OCI-LY1 (cell line): ENCODE results near the gene UQCRC2.

Source experiments
- H2AFZ ChIP-seq: fragments of 200-600 bp; sonication (generic), shearing (Covaris generic); 2 replicates; pipeline ENCODE4 v1.6.0; 2014; ENCODE audit warnings: antibody characterized with exemption, mild to moderate bottlenecking, low read length
- H3F3A ChIP-seq: fragments of 200-600 bp; sonication (generic), shearing (Covaris generic); 2 replicates; pipeline ENCODE4 v1.6.0; 2014; ENCODE audit warnings: mild to moderate bottlenecking, antibody characterized with exemption, low read length, moderate library complexity; ENCODE audit not compliant: insufficient read depth
- H3K27ac ChIP-seq: fragments of 200-600 bp; sonication (generic); 2 replicates; pipeline ENCODE4 v1.5.1; 2014; ENCODE audit warnings: low read length, mixed run types, mild to moderate bottlenecking, low read depth; ENCODE audit not compliant: poor library complexity, severe bottlenecking
- H3K27me3 ChIP-seq: fragments of 200-600 bp; sonication (generic); 2 replicates; pipeline ENCODE4 v1.6.0; 2014; ENCODE audit warnings: antibody characterized with exemption, mild to moderate bottlenecking, low read length, moderate library complexity; ENCODE audit not compliant: insufficient read depth
- H3K36me3 ChIP-seq: fragments of 200-600 bp; sonication (generic); 2 replicates; pipeline ENCODE4 v1.6.1; 2014; ENCODE audit warnings: mild to moderate bottlenecking, antibody characterized with exemption, low read length, moderate library complexity, mixed read lengths; ENCODE audit not compliant: insufficient read depth
- H3K4me1 ChIP-seq: fragments of 200-600 bp; sonication (generic); 2 replicates; pipeline ENCODE4 v1.5.1; 2014; ENCODE audit warnings: mild to moderate bottlenecking, low read length, moderate library complexity; ENCODE audit not compliant: insufficient read depth, severe bottlenecking
- H3K4me2 ChIP-seq: fragments of 200-600 bp; sonication (generic), shearing (Covaris generic); 2 replicates; pipeline ENCODE4 v1.6.1; 2014; ENCODE audit warnings: low read length
- H3K4me3 ChIP-seq: fragments of 200-600 bp; sonication (generic); 2 replicates; pipeline ENCODE4 v1.5.1; 2014; ENCODE audit warnings: low read length, low read depth, mild to moderate bottlenecking, mixed read lengths; ENCODE audit not compliant: poor library complexity, severe bottlenecking
- H3K79me2 ChIP-seq: fragments of 200-600 bp; shearing (Covaris generic); 2 replicates; pipeline ENCODE4 v1.6.1; 2016; ENCODE audit warnings: mixed run types, low read length, mixed read lengths; ENCODE audit not compliant: insufficient read depth
- H3K9ac ChIP-seq: fragments of 200-600 bp; sonication (generic), shearing (Covaris generic); 2 replicates; pipeline ENCODE4 v1.6.1; 2014; ENCODE audit warnings: mild to moderate bottlenecking, low read length, mixed read lengths
- H3K9me2 ChIP-seq: fragments of 200-600 bp; sonication (generic), shearing (Covaris generic); 2 replicates; pipeline ENCODE4 v1.6.1; 2014; ENCODE audit warnings: low read depth, mild to moderate bottlenecking, low read length, mixed read lengths
- H3K9me3 ChIP-seq: fragments of 200-600 bp; shearing (Covaris generic); 2 replicates; pipeline ENCODE4 v1.6.1; 2014; ENCODE audit warnings: low read length, mixed read lengths
- H4K20me1 ChIP-seq: fragments of 200-600 bp; sonication (generic), shearing (Covaris generic); 2 replicates; pipeline ENCODE4 v1.6.0; 2016; ENCODE audit warnings: mild to moderate bottlenecking, low read length; ENCODE audit not compliant: insufficient read depth
- EZH2 ChIP-seq: fragments of 200-600 bp; sonication (generic), shearing (Covaris generic); IDR thresholded peaks from 2 replicates; pipeline ENCODE4 v1.8.0; 2017; ENCODE audit warnings: borderline replicate concordance, mixed run types, mild to moderate bottlenecking, antibody characterized with exemption, low read length, moderate library complexity, mixed read lengths
- TF ChIP-seq, protein P1 (sequence below): fragments of 200-600 bp; sonication (generic), shearing (Covaris generic); IDR thresholded peaks from 2 replicates; pipeline ENCODE4 v1.5.1; 2017; ENCODE audit warnings: mild to moderate bottlenecking, antibody characterized with exemption, low read length, moderate library complexity, mixed read lengths

Gene UQCRC2

DNA sequence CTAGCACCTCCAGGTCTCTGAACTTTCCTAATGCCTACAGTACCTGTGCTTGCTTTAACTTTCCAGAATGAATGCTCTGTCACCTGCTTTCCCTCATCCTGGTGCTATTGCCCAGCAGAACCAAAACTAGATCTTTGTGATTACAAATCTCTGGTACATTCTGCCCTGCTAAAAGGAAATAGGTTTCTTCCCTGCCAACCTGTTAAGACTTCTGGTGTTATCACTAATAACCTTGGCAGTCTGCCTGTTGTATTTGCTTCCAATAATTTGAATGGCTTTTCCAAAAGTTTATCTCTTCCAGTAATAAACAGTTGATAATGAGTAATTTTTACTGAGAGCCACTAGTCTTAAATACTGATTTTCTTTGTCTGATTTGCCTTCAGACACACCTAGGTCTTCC lies 32.4 kb downstream of the UQCRC2 start:
- Histone ChIP-seq H4K20me1 (no peaks in the 10 kb centered on the region), H3K4me1 (no peaks in the 10 kb centered on the region), H3F3A (peaks cover 5% of the 10 kb centered on the region; the same call in 1 of the 2 replicates), H3K9me2 (no peaks in the 10 kb centered on the region), H3K27me3 (no peaks in the 10 kb centered on the region), H2AFZ (no peak overlapping the region), H3K9ac (no peak overlapping the region), H3K79me2 (no peaks in the 10 kb centered on the region), H3K4me3 (no peak overlapping the region), H3K36me3 (peaks cover 55% of the 10 kb centered on the region), H3K27ac (no peak overlapping the region), H3K9me3 (no peaks in the 10 kb centered on the region), H3K4me2 (no peak overlapping the region)
- TF ChIP-seq, protein P1, sequence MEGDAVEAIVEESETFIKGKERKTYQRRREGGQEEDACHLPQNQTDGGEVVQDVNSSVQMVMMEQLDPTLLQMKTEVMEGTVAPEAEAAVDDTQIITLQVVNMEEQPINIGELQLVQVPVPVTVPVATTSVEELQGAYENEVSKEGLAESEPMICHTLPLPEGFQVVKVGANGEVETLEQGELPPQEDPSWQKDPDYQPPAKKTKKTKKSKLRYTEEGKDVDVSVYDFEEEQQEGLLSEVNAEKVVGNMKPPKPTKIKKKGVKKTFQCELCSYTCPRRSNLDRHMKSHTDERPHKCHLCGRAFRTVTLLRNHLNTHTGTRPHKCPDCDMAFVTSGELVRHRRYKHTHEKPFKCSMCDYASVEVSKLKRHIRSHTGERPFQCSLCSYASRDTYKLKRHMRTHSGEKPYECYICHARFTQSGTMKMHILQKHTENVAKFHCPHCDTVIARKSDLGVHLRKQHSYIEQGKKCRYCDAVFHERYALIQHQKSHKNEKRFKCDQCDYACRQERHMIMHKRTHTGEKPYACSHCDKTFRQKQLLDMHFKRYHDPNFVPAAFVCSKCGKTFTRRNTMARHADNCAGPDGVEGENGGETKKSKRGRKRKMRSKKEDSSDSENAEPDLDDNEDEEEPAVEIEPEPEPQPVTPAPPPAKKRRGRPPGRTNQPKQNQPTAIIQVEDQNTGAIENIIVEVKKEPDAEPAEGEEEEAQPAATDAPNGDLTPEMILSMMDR = no peak
- no peak for TF ChIP-seq EZH2

DNA sequence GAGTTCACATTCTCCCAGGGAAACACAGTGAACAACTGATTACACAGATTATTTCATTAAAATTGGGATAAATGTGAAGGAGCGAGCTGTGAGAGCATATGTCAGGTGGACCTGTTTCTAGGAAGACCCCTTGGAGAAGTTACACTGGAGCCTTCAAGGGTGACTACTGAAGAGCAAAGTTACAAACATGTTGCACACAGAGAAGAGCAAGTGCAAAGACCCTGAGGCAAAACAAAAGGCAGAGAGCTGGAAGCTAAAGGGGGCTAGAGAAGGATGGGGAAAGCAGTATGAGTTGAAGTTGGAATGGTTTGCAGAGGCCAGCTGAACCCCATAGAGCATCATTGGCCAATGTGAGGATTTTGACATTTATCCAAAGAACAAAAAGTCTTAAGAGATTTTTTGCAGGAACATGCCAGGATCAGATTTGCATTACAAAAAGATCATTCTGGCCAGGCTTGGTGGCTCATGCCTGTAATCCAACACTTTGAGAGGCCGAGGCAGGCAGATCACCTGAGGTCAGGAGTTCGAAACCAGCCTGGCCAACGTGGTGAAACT lies 33.6 kb downstream of the UQCRC2 start:
- peaks cover 43% of the 10 kb centered on the region for H3K36me3 ChIP-seq

DNA sequence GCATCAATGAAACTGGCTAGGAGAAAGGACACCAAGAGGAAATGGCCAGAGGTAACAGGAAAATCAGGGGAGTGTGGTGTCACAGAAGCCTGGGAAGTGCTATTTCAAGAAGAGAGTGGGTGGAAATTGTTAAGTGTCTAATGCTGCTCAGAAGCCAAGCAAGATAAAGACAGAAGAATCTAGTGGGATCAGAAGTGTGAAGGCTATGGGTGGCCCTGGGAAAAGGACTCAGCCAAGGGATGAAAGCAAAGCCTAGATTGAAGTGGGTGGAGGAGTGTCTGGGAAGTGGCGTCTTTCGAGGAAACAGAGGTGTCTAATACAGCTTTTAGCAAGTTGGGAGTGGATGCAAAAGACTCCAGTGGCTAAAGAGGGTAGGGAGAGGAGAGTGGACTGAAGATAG lies 34.3 kb downstream of the UQCRC2 start:
- Histone ChIP-seq H3K9me2 (no peaks in the 10 kb centered on the region), H3K9ac (no peak overlapping the region), H3K9me3 (no peaks in the 10 kb centered on the region), H4K20me1 (no peaks in the 10 kb centered on the region), H3K4me3 (no peak overlapping the region), H3K27me3 (no peaks in the 10 kb centered on the region), H3K4me2 (no peak overlapping the region), H3K27ac (no peak overlapping the region), H3K79me2 (no peaks in the 10 kb centered on the region), H3F3A (peaks cover 5% of the 10 kb centered on the region; the same call in 1 of the 2 replicates), H3K4me1 (no peaks in the 10 kb centered on the region), H2AFZ (no peak overlapping the region), H3K36me3 (peaks cover 36% of the 10 kb centered on the region)
- no peak for TF ChIP-seq EZH2
- TF ChIP-seq, protein P1 = no peak

More for the DNA sequence above, 33.6 kb downstream of the UQCRC2 start:
- Histone ChIP-seq H3K9me3 (no peaks in the 10 kb centered on the region), H2AFZ (no peak overlapping the region), H3K4me3 (no peak overlapping the region), H3K4me2 (no peak overlapping the region), H3K27ac (no peak overlapping the region), H3F3A (peaks cover 5% of the 10 kb centered on the region; the same call in 1 of the 2 replicates), H3K79me2 (no peaks in the 10 kb centered on the region), H3K27me3 (no peaks in the 10 kb centered on the region), H3K9me2 (no peaks in the 10 kb centered on the region), H3K9ac (no peak overlapping the region), H3K4me1 (no peaks in the 10 kb centered on the region), H4K20me1 (no peaks in the 10 kb centered on the region)
- TF ChIP-seq, protein P1 = no peak
- TF ChIP-seq EZH2 = no peak
